Measurements from ENCODE around the gene MSI2. TPM values are rescaled to one million over a fixed set of nuclear protein-coding genes. Genes with fewer than 3 reads are reported as not detected.

The MSI2 gene
- total RNA-seq, 1 donor from 2014 or later = 23.1 TPM

- TF ChIP-seq CTCF (IDR thresholded peaks at IDR 0.05) = no peak
- Mint-ChIP-seq H3K4me1 (ENCODE audit: low read depth) (peaks cover 13% of the 10 kb centered on the region), H3K9me3 (ENCODE audit: low read depth) (no peaks in the 10 kb centered on the region), H3K36me3 (ENCODE audit: low read depth) (peaks cover 4% of the 10 kb centered on the region), H3K4me3 (ENCODE audit: unreplicated experiment) (no peak overlapping the region), H3K27me3 (ENCODE audit: low read depth) (no peaks in the 10 kb centered on the region), H3K27ac (ENCODE audit: unreplicated experiment) (no peak overlapping the region)
- DNase-seq (ENCODE audit: low spot score) = no peak
Measured at GRCh38 chr17:57432507-57433277, 176.4 kb downstream of the MSI2 start.

- H3K9me3 Mint-ChIP-seq (ENCODE audit: low read depth) = no peaks in the 10 kb centered on the region
- DNase-seq (ENCODE audit: low spot score) = no peak
- H3K27me3 Mint-ChIP-seq (ENCODE audit: low read depth) = no peaks in the 10 kb centered on the region
- H3K27ac Mint-ChIP-seq (ENCODE audit: unreplicated experiment) = no peak overlapping the region
- H3K4me3 Mint-ChIP-seq (ENCODE audit: unreplicated experiment) = no peak overlapping the region
- H3K36me3 Mint-ChIP-seq (ENCODE audit: low read depth) = peaks cover 4% of the 10 kb centered on the region
- peaks cover 17% of the 10 kb centered on the region for H3K4me1 Mint-ChIP-seq (ENCODE audit: low read depth)
- TF ChIP-seq CTCF (IDR thresholded peaks at IDR 0.05) = no peak
Measured at GRCh38 chr17:57433452-57433851, 177.1 kb downstream of the MSI2 start.

- Mint-ChIP-seq H3K36me3 (ENCODE audit: low read depth) (peaks cover 4% of the 10 kb centered on the region), H3K27ac (ENCODE audit: unreplicated experiment) (no peak overlapping the region)
Measured at GRCh38 chr17:57434361-57434760, 178.0 kb downstream of the MSI2 start.

GRCh38 chr17:57436565-57436964 lies 180.2 kb downstream of the MSI2 start:
- Mint-ChIP-seq H3K27me3 (ENCODE audit: low read depth) (no peaks in the 10 kb centered on the region), H3K27ac (ENCODE audit: unreplicated experiment) (no peak overlapping the region), H3K4me1 (ENCODE audit: low read depth) (peaks cover 47% of the 10 kb centered on the region), H3K4me3 (ENCODE audit: unreplicated experiment) (no peak overlapping the region), H3K36me3 (ENCODE audit: low read depth) (peaks cover 4% of the 10 kb centered on the region), H3K9me3 (ENCODE audit: low read depth) (no peaks in the 10 kb centered on the region)
- no peak for DNase-seq (ENCODE audit: low spot score)
- no peak for TF ChIP-seq CTCF (IDR thresholded peaks at IDR 0.05)

More at GRCh38 chr17:57434361-57434760, 178.0 kb downstream of the MSI2 start:
- TF ChIP-seq CTCF (IDR thresholded peaks at IDR 0.05) = no peak
- DNase-seq (ENCODE audit: low spot score) = no peak
- no peaks in the 10 kb centered on the region for H3K9me3 Mint-ChIP-seq (ENCODE audit: low read depth)
- H3K4me3 Mint-ChIP-seq (ENCODE audit: unreplicated experiment) = no peak overlapping the region
- peaks cover 26% of the 10 kb centered on the region for H3K4me1 Mint-ChIP-seq (ENCODE audit: low read depth)
- H3K27me3 Mint-ChIP-seq (ENCODE audit: low read depth) = no peaks in the 10 kb centered on the region

GRCh38 chr17:57438066-57438731 lies 181.9 kb downstream of the MSI2 start:
- Mint-ChIP-seq H3K4me3 (ENCODE audit: unreplicated experiment) (no peak overlapping the region), H3K9me3 (ENCODE audit: low read depth) (no peaks in the 10 kb centered on the region), H3K4me1 (ENCODE audit: low read depth) (peaks cover 64% of the 10 kb centered on the region), H3K36me3 (ENCODE audit: low read depth) (peaks cover 4% of the 10 kb centered on the region), H3K27ac (ENCODE audit: unreplicated experiment) (no peak overlapping the region), H3K27me3 (ENCODE audit: low read depth) (no peaks in the 10 kb centered on the region)
- no peak for DNase-seq (ENCODE audit: low spot score)
- no peak for TF ChIP-seq CTCF (IDR thresholded peaks at IDR 0.05)

Data from chondrocyte (in vitro differentiated cells).